ENCODE measurements around the gene CDYL2.

CDYL2 gene

DNA sequence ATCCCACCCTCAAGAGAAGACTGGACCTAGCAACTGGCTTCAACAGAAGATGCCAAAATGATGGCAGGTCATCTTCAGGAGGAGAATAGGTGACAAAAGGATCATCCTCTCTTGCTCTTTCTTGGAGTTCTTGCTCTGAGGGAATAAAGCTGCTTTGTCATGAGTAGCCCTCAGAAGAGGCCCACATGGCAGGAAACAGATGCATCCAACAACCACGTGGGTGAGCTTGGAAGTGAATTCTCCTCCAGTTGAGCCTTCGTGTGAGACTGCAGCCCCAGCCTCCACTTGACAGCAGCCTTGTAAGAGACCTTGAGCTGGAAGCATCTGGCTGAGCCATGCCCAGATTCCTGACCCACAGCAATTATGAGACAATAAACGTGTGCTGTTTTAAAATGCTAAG, 176.1 kb downstream of the CDYL2 start:
- H3K4me3 ChIP-seq (ENCODE audit: low read depth, low read length): no peak overlapping the region
- TF ChIP-seq, protein P1, sequence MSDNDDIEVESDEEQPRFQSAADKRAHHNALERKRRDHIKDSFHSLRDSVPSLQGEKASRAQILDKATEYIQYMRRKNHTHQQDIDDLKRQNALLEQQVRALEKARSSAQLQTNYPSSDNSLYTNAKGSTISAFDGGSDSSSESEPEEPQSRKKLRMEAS (IDR thresholded peaks at IDR 0.05; ENCODE audit: low read depth, low read length): no peak
- TF ChIP-seq POLR2A (IDR thresholded peaks at IDR 0.05; ENCODE audit: extremely low read depth, insufficient read length) (no peak), MYC (IDR thresholded peaks at IDR 0.05; ENCODE audit: low read depth, low read length) (no peak)
- TF ChIP-seq, protein P2, sequence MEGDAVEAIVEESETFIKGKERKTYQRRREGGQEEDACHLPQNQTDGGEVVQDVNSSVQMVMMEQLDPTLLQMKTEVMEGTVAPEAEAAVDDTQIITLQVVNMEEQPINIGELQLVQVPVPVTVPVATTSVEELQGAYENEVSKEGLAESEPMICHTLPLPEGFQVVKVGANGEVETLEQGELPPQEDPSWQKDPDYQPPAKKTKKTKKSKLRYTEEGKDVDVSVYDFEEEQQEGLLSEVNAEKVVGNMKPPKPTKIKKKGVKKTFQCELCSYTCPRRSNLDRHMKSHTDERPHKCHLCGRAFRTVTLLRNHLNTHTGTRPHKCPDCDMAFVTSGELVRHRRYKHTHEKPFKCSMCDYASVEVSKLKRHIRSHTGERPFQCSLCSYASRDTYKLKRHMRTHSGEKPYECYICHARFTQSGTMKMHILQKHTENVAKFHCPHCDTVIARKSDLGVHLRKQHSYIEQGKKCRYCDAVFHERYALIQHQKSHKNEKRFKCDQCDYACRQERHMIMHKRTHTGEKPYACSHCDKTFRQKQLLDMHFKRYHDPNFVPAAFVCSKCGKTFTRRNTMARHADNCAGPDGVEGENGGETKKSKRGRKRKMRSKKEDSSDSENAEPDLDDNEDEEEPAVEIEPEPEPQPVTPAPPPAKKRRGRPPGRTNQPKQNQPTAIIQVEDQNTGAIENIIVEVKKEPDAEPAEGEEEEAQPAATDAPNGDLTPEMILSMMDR (IDR thresholded peaks at IDR 0.05; ENCODE audit: low read depth, low read length): no peak
- no peak for DNase-seq (ENCODE audit: low read depth)

DNA sequence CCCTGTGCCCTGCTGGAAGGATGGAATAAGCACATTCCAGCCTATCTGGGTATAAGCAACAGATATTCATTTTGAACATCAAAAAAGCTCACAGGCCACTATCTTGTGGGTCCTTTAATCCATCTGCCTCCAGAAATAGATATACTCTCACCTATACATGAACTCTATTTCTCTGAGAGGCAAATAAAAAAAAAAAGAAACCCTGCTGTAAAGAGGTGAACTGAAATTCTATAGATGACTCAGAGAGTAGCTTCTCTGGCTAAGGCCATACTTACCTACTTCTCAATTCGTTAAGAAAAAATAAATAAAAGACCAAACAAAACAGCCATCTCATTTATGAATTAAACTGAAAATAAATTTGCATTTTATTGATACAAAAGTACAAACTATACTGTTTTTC, 177.3 kb downstream of the CDYL2 start:
- no peak for DNase-seq (ENCODE audit: low read depth)
- no peak for TF ChIP-seq POLR2A (IDR thresholded peaks at IDR 0.05; ENCODE audit: extremely low read depth, insufficient read length)
- H3K4me3 ChIP-seq (ENCODE audit: low read depth, low read length): no peak overlapping the region

DNA sequence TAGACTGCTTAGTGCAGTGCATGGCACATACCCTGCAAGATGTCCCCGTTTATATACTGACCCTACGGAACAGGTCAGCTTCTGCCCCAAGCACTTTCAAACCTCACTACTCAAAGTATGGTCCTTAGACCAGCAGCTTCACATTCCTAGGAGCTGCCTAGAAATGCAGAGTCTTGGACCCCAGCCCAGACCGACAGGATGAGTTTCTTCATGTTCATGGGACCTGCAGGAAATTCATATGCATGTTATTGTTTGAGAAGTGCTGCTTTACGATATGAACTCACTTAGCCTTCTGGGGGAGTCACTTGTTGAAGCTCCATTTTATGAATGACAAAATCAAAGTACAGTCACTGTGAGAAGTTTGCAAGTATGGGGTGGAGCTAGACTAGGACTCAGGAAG, 181.0 kb downstream of the CDYL2 start:
- no peak overlapping the region for H3K4me3 ChIP-seq (ENCODE audit: low read depth, low read length)
- TF ChIP-seq MYC (IDR thresholded peaks at IDR 0.05; ENCODE audit: low read depth, low read length) (no peak), POLR2A (IDR thresholded peaks at IDR 0.05; ENCODE audit: extremely low read depth, insufficient read length) (no peak)
- TF ChIP-seq, protein P1 (IDR thresholded peaks at IDR 0.05; ENCODE audit: low read depth, low read length): no peak
- TF ChIP-seq, protein P2 (IDR thresholded peaks at IDR 0.05; ENCODE audit: low read depth, low read length): no peak
- DNase-seq (ENCODE audit: low read depth): no peak

DNA sequence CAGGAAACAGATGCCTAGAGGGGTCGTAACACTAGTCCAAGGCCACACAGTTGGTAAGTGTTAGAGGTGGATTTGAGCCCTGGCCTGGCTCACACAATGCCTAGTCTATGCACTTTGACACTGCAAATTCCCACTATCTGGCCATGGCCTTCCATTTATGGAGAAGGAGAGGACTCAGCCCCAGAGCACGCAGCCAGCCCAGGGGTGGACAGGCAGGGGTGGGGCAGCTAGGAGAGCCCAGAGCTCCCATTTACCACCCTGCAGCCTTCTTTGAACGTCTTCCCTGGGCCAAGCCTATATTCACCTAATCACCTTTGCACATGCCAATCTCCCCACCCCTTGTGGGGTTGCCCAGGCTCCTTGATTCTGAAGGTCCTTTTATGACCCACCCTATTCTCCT, 182.4 kb downstream of the CDYL2 start:
- TF ChIP-seq MYC (IDR thresholded peaks at IDR 0.05; ENCODE audit: low read depth, low read length) (no peak), POLR2A (IDR thresholded peaks at IDR 0.05; ENCODE audit: extremely low read depth, insufficient read length) (no peak)
- TF ChIP-seq, protein P1 (IDR thresholded peaks at IDR 0.05; ENCODE audit: low read depth, low read length): no peak
- TF ChIP-seq, protein P2 (IDR thresholded peaks at IDR 0.05; ENCODE audit: low read depth, low read length): no peak
- no peak overlapping the region for H3K4me3 ChIP-seq (ENCODE audit: low read depth, low read length)
- no peak for DNase-seq (ENCODE audit: low read depth)

DNA sequence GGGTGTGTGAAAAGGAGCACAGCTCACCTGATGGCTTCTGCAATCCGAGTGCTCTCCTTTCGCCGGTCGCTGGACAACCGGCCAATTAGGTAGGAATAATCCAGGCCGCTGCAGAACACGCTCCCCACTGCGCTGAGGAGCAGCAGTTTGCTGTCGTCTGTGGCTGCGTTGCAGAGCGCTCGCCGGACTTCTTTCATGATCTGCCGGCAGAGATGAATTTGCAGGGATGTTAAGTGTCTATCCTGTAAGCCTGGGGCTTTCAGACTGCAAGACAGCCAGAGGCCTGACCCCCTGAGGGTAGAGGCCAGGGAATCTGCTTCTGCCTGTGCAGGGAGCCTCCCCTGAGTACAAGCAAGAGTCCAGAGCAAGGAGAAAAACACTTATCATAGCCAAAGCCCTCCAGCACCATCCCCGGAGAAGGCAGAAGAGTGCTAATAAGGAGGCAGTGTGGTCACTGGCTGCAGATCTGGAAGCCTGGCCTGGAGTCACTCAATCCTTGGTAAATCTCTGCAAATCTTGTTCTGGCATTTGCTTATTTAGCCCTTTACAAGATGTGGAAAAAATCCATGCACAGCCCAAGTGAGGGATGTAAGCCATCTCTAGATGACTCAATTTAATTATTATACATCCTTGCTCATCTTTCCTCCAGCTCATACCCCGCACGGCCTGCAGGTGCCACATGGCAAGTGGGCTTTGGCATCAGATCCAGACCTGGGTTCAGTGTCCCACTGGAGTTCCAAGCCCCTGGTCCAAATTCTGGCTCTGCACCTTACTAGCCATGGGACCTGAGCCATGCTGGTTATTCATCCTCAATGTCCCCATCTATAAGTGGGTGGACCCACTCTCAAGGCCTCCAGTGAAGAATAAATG, 183.4 kb downstream of the CDYL2 start:
- H3K4me3 ChIP-seq (ENCODE audit: low read depth, low read length): no peak overlapping the region
- TF ChIP-seq, protein P1 (IDR thresholded peaks at IDR 0.05; ENCODE audit: low read depth, low read length): no peak
- no peak for TF ChIP-seq MYC (IDR thresholded peaks at IDR 0.05; ENCODE audit: low read depth, low read length)
- no peak for TF ChIP-seq POLR2A (IDR thresholded peaks at IDR 0.05; ENCODE audit: extremely low read depth, insufficient read length)
- TF ChIP-seq, protein P2 (IDR thresholded peaks at IDR 0.05; ENCODE audit: low read depth, low read length): no peak
- DNase-seq (ENCODE audit: low read depth): no peak

DNA sequence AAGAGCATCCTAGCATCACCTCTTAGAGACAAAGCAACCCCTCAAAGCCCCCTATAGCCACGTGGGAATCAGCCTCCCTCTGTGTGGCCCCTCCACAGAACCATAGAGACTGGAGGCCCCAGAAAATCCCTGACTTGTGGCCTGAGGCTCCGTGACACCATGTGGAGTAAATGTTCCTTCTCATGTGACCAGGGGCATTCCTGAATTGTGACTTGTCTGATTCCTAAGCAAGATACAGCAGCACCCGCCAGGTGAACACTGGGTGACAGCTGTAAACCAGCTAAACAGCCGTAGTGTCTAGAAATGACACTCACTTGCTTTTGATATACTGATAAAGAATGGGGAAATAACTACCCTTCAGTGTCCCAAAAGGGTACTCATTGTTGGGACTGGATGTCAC, 184.6 kb downstream of the CDYL2 start:
- no peak for DNase-seq (ENCODE audit: low read depth)

More for the DNA sequence above, 184.6 kb downstream of the CDYL2 start:
- no peak overlapping the region for H3K4me3 ChIP-seq (ENCODE audit: low read depth, low read length)
- TF ChIP-seq MYC (IDR thresholded peaks at IDR 0.05; ENCODE audit: low read depth, low read length) (no peak), POLR2A (IDR thresholded peaks at IDR 0.05; ENCODE audit: extremely low read depth, insufficient read length) (no peak)
- TF ChIP-seq, protein P2 (IDR thresholded peaks at IDR 0.05; ENCODE audit: low read depth, low read length): no peak
- TF ChIP-seq, protein P1 (IDR thresholded peaks at IDR 0.05; ENCODE audit: low read depth, low read length): no peak

Measured in NB4 (cell line).